Measurements from ENCODE around the gene FAM181A.

GRCh38 chr14:93944348-93945069 is 17.4 kb downstream of the FAM181A start:
- no peak for TF ChIP-seq CTCF (IDR thresholded peaks at IDR 0.05)
- no peak for TF ChIP-seq POLR2A (IDR thresholded peaks at IDR 0.05)

Data from Peyer's patch (tissue), 4 donors.